Measurements from ENCODE around the gene CYP4B1.
"Not testable (repeated sequence)": the region's sequence is repeated elsewhere in the genome, so short reads cannot be mapped to it uniquely, and the experiment has no call there.

Gene CYP4B1

DNA sequence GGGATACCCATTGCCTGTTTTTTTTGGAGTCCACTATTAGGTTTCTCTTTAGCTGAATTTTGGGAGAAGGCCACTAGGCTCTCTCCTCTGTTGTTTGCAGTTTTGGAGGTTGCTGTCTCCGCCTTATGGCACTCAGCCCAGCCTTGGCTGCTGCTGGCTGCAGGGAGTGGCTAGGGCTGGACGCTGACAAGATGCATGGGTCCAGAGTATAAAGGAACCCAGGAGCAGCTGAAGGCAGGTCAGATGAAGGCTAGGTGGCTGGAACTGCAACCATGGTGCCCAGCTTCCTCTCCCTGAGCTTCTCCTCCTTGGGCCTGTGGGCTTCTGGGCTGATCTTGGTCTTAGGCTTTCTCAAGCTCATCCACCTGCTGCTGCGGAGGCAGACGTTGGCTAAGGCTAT lies at the start of gene CYP4B1:
Gene CYP4B1 (plus strand): TSS at position 237 of the 400 bp plus-strand sequence. CDS start 36 bp downstream, at position 273.
- DNase-seq, result no peak

DNA sequence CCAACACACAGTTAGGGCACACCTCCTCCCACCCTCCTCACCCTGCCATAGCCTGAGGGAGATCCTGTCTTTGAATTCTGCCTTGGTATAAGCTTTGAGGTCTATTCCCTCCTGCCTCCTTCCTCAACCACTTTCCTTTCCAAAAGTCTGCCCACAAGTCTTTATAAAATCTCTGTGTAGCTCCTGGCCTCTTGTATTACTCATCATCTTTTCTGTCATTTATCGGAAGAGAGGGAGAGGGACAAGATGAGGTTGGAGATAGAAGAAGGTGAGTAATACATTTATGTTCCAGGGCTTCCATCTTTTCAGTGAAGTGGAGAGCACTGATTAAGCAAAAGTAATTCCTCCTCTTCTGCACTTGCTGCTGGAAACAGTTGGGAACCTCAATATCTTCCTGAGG lies 49.4 kb upstream of the CYP4B1 start:
- DNase-seq, result no peak

DNA sequence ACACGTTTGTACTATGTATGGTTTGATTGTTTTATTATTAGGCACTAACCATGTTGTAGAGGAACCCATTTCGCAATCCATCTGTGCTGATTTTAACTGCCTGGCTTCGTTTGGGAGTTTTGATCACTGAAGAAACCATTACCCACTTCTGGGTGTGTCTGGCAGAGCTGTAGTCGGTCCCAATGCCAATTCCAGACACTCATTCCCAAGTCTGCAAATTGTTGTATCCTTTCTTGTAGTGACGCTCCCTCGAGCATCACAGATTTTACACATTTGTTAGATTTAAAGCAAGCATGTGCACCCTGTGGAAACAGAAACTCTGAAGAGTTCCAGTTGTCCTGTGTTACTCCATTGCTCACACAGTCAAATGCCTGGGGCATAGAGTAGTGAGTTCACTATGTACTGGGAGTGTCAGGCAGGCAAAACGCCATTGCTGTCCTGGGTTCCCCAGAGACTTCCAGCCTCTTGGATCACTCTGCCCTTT lies 48.9 kb upstream of the CYP4B1 start:
- no peak for DNase-seq

DNA sequence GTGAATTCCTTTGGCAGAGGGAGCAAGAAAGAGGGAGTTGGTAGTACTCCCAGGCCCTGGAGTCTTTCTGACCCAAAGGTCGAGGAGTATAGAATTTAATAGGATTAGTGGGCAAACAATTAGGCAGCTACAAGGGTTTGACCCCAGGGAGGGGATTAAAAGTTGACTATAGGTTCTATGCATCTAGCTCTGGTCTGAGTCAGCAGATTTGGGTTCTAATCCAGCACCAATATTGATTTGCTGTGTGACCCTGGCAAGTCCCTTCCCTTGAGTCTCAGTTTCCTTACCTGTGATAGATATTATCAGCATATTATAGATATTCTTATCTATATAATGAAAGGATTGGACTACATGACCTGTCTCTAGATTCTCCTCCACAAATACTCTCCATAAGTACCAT lies 44.9 kb upstream of the CYP4B1 start:
- DNase-seq, result no peak

DNA sequence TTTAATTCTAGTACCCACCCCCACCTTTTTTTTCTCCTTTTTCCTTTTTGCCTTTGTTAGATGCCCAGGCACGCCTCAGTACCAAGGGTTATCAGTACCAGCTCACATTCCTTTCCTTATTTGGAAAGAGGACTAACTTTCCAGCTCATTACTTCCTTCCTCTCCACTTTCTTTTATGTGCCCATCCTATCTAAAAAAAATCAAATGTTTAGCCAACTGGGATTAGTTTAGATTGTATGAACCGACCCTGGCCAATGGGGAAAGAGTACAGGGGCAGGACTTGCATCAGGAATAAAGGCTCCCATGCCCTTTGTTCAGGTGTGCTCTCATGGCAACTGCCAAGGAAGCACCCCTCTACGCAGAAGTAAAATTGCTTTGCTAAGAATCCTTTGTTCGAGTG lies 44.1 kb upstream of the CYP4B1 start:
- DNase-seq, result not testable (repeated sequence)

DNA sequence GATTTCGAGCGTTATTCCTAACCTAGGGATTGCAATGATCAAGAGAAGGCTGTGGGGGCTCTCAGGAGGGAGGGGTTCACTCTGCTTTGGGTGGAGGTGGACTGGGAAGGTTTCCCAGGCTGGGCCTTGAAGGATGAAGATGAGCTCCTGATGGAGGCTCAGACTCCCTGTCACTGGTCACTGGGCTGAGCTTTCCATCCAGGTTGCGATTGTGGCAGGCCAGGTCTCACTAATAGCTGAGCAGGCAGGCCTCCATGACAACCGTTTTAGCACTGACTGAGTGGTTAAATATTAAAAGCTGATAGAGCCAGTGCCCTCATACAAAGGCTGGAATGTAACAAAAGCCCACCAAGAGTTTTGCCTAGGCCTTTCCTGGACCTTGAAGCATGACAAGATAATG lies 43.7 kb upstream of the CYP4B1 start:
- DNase-seq, result no peak

DNA sequence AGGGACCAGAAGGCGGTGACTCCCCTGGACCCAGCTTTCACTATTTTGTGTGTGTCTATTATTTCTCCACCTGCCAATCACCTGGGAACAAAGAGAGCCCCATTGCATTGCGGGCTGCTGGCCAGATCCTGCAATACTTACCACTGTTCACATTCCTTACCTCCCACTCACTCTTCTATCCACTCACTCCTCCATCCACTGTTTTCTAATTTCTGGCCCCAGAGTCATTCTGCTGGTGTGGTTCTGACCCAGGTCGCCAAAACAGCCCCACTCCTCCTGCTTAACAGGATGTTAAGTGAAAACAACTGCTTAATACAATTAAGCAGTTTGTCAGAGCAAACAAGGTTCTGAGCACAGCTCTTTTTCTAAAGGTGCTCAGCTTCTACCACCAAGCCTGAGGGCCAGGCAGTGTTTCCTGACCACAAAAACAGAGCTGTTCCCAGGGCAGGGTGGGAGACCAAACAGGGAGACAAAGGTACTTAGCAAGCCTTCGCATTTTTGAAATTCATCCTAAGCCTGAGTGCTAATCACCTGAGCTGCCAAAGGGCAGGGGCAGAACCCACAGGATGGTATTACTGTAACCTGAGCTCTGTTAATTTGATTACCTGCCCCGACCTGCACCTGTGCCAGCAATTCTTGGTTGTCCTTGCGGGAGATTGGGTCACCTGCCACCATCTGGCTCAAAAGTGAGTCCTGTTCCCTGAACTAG lies 41.4 kb upstream of the CYP4B1 start:
- DNase-seq, result no peak

DNA sequence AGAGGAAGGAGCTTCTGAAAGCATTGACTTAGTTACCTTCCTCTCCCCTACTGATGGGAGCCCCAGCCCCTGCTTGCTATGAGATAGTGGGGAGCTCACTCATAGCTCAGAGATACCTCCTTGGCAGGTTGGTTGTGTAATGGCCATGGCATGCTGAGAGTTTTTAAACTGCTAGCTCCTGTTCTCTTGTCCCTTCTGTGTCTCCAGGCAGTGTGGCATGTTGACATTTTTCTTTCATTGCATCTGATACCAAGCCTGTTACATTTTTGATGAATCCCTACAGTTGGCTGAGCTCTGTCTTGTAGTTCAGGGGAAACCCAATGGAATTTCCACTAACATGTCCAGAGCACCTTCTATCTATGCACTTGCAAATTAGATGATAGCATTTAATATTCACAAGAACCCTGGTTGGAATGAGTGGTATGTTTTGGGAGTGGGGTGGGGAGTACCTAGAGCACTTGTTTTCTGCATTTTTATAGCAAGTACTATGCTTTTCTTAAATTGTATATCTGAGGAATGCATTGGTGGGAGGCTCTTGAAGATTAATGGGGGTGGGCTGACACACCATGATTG lies 40.8 kb upstream of the CYP4B1 start:
- DNase-seq, result no peak

DNA sequence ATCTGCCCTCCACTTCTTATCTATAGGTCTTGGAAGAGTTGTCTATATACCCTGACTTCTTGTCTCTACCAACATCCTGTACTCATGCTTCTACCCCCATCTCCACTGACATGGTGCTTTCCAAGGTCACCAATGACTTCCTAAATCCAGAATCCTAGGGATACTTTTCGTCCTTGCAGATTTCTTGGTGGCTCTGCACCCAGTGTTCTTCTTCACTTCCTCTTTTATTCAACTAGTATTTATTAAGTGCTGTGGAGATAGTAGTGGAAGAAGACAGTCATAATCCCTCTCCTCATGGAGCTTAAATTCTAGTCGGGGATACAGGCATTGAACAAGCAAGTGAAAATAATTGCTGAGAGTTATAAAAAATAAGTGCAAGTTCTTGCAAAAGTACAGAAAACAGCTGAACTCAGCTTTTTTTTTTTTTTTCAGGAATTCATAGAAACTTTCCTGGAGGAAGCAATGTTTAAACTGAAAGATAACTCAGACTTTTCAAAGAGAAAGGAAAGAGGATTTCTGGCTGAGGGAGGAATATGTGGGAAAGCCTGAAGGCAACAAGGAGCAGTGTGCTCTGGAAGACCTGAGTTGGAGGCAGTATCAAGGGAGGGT lies 38.2 kb upstream of the CYP4B1 start:
- DNase-seq, result no peak

DNA sequence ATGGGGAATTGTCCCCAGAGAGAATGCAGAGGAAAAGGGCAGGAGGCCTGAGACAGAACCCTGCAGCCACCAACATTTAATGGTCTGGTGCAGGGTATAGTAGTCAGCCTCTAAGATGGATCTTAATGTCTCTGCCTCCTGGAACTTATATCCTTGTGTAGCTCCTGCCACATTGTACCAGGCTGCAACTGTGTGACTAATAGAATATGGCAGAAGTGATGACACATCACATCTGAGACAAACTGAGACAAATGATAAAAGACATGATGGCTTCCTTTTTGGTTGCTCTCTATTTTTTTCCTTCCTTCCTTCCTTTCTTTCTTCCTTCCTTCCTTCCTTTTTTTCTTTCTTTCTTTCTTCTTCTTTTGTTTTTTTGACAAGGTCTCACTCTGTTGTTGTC lies 37.1 kb upstream of the CYP4B1 start:
- no peak for DNase-seq

DNA sequence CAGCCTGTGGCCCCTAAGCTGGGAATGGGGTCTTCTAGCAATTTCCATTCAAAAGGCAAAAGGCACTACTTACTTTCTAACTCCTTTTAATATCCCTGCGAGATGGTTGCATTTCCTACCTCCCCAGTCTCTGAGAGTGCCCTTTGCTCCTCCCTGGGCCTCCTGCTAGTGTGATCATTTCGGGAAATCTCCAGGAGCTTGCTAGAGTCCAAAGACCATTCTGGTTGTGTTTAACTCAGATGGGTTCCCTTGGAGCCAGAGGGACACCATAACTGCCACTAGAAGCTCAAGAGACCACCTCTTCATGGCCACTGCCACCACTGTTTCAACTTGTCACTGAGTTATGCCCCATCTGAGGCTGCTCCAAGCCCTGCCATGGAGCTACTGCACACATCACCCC lies 34.4 kb upstream of the CYP4B1 start:
- no peak for DNase-seq

DNA sequence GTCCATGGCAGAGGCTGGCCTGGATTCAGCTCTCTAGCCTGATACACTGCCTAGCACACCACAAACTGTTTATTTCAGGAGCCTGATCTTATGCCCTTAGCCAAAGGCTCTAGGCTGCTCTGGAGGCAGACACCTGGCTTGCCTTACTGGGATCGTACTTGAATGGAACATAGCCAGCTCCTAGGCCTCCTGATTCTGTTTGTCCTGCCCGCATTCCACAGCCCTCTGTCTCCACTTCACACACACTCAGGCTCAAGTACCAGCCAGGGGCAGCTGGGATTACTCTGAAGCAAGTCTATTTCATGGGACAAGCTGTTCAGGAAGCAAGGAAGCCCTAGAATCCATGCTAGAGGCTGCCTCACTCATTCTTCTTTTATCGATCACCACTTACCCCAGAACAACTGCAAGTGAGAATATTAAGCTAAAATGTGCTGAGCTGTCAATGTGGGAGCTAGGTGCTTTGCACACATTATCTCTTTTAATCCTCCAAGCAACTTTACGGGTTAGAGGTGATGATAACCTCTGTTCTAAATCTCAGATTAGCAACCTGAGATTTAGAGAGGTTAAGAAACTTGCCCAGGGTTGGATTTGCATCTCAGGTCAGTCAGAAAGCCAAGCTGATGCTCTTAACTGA lies 31.1 kb upstream of the CYP4B1 start:
- DNase-seq, result no peak

DNA sequence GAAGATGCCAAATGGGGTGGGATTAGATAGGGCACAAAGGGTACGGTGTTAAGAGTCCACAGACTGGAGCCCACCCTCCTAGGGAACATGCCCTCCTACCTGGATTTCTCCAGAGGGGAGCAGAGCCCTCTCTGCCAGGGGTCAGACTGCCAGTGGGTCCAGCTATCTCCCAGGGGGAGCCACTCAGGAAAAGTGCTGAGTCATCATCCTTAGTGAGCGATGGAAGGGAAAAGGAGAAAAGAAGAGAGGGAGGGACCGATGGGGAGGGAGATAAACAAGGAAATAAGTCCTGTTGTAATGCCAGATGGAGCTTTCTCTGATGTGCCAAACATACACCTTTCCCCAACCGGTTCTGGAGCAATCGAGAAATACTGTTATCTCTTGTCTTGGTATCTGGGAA lies 30.4 kb upstream of the CYP4B1 start:
- DNase-seq, result no peak

DNA sequence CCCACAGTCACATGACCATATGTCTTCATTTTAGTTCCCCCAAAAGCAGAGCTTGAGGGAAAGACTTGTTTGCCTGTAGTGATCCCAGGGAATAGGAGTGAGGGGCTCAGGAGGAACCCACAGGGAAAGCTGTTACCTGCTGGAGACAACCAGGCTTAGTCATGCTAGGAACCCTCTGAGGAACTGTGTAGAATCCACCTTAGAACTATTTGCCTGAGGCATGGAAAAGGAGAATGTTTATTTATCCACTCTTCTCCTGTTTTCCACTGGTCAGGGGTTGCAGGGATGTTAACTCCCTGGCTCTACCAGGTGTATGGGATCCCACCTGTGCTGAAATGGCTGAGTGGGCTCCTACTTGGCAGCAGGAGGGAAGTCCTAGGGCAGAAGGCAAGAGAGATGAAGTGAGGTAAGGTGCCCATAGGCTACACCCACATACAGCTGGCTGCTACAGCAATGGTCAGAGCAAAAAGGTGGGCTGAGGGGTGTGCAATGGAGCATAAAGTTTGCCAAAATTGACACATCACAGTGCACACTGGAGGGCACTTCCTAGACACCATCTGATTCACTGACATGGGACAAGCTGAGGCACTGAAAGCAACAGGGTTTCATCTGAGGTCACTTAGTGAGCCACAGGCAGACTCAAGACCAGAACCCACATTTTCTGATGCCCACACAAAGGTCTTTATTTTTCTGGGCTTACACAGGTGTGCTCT lies 29.7 kb upstream of the CYP4B1 start:
- DNase-seq, result no peak

DNA sequence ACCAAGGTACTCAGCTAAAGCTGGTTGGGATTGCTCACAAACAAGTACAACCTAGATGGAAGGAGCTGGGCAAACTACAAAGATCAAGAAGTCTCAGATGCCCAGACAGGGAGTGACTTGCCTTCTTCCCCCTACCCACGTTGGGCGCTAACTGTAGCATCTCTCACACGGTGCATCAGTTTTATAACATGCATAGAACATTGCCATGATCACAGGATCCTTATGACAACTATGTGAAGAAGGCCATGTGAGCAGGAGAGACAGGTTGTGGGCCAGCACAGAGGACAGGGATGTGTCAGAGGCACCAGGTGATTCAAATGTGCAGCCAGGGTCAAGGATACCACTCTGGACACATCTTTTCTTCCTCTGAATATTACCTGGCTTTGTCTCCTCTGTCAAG lies 28.3 kb upstream of the CYP4B1 start:
- DNase-seq, result no peak

DNA sequence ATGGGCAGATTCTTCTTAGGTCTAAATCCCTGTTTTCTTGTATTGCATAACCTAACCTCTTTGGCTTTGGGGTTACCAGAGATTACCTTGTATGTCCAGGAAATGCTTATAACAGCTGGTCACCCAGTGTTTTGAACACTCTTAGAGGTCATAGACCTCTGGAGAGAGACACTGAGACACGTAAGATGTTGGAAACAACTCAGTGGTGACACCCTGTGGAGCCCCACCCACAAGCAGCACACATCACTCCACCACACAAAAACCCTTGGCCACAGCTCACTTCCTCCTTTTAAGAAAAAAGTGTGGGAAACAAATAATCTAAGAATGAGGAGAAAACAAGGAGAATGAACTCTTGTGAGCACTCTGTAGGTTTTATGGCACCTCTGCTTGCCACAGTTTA lies 26.3 kb upstream of the CYP4B1 start:
- DNase-seq, result no peak

DNA sequence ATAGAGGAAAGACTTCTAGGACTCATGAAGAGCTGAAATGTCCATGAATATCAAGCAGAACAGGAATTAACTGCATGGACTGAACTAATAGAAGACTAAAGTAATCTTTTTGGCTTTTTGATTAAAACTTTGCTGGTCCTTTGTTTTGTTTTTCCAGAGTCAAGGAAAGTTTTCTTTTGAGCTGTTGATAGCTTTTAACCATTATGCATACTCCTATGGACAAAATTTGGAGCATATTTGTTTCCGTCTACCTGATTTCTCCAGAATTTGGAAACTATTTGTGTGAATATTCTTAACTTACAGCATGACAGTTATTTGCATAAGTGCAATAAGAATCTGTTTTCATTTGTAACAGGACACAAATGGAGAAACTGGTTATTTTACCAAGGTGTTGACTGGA lies 24.5 kb upstream of the CYP4B1 start:
- DNase-seq, result no peak

DNA sequence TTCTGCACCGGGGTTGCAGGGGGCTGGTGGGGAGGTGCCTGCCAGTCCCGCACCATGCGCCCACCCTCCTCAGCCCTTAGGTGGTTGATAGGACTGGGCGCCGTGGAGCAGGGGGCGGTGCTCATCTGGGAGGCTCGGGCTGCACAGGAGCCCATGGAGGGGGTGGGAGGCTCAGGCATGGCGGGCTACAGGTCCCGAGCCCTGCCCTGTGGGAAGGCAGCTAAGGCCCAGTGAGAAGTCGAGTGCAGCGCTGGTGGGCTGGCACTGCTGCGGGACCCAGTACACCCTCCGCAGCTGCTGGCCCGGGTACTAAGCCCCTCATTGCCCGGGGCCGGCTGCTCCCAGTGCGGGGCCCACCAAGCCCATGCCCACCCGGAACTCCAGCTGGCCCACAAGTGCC lies 20.4 kb upstream of the CYP4B1 start:
- not testable (repeated sequence) for DNase-seq

DNA sequence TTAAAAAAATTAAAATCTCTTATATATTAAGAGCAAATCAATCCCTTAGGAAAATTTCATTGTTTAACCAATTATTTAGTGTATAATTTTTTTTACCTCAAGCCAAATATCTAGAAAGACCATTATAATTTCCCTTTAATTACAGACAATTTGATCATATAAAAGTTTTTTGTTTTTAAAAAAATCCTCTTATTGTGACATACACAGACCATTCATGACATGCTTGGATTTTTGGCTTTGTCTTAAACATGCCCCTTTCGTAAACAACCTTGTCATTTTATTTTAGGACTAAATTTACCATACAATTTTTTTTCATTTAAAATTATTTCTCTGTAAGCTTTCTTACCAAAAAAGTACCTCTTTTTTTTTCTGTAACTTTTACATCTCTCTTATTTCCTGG lies 14.2 kb upstream of the CYP4B1 start:
- DNase-seq, result no peak

DNA sequence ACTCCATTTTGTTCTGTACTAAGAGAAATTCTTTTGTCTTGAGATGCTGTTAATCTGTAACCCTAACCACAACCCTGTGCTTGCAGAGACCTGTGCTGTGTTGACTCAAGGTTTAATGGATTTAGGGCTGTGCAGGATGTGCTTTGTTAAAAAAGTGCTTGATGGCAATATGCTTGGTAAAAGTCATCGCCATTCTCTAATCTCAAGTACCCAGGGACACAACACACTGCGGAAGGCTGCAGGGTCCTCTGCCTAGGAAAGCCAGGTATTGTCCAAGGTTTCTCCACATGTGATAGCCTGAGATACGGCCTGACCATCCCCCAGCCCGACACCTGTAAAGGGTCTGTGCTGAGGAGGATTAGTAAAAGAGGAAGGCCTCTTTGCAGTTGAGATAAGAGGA lies 10.2 kb upstream of the CYP4B1 start:
- not testable (repeated sequence) for DNase-seq

DNA sequence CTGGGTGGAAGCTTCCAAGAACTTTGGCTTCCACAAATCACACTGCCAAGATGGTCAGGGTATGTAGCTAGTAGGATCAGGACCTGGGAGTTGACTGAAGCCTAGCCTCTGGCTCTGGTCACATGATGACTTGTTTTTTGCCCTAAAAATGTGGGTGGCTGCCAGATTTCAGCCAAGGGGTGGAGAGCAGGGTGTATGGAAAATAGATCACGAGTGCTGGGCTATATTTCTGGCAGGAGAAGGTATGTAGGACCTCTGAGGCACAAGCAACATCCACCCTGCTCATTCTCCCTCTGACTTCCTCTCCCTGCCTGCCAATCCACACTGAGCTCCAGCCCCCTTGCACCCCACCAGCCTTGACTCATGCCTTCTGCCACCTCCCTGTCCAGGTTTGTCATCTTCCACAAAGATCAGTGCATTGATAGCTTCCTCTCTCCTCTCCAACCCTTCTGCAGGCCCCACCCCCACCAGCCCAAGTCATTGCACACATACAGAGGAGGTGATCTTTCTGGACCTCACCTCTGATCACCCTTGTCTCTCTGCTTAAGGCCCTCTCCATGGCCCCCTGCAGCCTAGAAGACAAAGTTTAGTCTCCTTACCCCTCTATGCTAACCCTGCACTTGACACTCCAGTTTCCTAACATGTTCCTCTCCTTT lies 8.3 kb upstream of the CYP4B1 start:
- DNase-seq, result no peak

DNA sequence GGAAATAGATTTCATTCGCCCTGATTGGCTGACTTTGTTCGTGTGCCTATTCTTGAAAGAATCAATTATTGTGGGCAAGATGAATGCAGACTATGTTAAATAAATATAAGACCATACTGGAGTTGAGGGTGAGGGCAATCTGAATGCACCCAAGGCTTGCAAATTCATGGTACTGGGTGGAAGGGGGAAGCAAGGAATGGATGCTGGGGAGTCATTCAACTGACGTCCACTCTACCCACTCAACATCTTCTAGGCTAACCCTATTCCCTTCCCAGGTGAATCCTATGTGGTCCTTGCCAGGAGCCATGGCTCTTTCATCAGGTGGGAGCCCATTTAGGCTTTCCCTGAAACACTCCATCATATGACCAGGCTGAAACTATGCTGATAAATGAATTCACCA lies 5.7 kb upstream of the CYP4B1 start:
- DNase-seq, result no peak
